T47D (cell line): Measurements from ENCODE around the gene C4orf36.

Experiments
- DNase-seq, 2 experiments: peaks; one replicate each; pipeline versions ENCODE4 v3.0.0 to v3.0.0-alpha.2; 2011 to 2012; ENCODE audit warnings: low read depth in 1 of 2, low spot score in 1 of 2
- JUND ChIP-seq: IDR thresholded peaks from 2 replicates; pipeline ENCODE4 v1.6.1; 2012; ENCODE audit warnings: low read depth
- in situ Hi-C: cut with HindIII; loops from 2 replicates; pipeline ENCODE4 v1.10.0; 2016; ENCODE audit warnings: low sequenced_read_pairs, low pct_unique_long_range_greater_than_20kb

Gene C4orf36

DNA sequence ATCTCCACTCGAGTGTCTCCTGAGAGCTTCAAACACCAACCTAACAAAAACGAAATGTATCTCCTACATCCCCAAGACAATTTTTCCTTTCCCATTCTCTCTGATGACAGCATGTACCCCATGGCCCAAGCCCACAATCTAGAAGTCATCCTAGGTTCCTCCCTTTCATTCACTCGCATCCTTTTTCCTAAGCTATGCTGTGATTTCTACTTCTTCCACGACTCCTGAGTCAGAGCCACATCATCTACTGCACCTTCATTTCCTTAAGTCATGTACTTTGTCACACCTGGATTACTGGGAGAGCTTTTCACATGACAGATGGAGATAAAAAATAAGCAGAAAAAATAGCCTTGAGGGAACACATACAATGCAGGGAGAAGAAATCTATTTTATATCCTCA, 20.1 kb downstream of the C4orf36 start:
- in situ Hi-C loops: no loop called here
- DNase-seq: no peak
- no peak for TF ChIP-seq JUND

DNA sequence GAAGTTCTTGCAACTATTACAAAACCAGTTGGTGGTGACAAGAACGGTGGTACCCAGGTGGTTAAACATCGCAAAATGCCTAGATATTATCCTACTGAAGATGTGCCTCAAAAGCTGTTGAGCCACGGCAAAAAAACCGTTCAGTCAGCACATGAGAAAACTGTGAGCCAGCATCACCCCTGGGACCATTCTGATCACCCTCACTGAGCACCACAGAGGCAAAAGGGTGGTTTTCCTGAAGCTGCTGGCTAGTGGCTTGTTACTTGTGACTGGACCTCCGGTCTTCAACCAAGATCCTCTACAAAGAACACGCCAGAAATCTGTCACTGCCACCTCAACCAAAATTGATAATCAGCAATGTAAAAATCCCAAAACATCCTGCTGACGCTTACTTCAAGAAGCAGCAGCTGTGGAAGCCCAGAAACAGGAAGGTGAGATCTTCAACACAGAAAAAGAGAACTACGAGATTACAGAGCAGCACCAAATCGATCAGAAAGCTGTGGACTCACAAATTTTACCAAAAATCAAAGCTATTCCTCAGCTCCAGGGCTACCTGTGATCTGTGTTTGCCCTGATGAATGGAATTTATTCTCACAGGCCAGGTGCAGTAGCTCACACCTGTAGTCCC, 21.7 kb downstream of the C4orf36 start:
- in situ Hi-C loops: no loop called here
- DNase-seq: no peak
- TF ChIP-seq JUND: no peak

DNA sequence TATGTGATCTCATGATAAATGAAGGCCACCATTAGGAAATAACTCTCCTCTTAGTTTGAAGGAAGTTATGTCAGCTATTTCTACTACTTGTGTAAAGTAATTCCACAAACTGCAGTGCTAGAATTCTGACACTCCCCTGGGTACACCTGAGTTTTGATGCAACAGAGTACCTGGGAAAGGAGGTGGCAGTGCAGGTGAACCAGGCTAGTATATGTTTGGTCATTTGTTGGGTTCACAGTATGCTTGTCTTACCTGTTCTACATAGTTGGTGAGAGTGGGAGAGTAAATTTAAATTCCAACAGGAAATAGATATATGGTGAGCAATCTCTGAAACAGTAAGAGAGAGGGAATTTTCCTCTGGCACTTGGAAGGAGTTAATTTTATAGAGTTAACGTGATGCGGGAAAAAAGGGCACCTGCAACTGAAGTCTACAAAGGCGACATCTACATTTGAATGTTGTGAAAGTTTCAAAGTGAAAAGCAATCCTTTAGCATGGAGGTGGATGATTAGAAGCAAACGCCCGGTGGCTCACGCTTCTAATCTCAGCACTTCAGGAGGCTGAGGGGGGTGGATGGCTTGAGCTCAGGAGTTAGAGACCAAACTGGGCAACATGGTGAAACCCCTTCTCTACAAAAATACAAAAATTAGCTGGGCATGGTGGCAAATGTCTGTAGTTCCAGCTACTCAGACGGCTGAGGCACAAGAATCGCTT, 34.7 kb downstream of the C4orf36 start:
- DNase-seq: peak in 1 of 2 experiments; percentile 53
- in situ Hi-C loops: no loop called here
- TF ChIP-seq JUND: no peak

DNA sequence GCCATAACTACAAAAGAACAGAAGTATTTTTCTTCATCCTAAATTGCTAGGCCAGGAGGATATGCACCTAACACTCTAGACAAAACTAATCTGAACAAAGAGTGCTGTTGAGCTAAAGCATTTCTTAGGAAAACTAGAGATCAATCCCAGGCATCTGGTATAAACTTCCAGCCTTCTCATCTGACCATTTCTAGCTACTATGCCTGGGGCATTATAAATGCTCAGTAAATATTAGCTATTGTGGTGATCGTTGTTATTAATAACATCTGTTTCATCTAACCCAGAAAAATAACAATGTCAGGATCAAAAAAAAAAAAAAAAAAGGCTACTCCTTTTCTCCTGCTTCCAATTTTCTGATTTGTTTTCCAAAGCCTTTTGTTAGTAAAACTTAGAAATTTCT, 35.3 kb downstream of the C4orf36 start:
- no peak for TF ChIP-seq JUND
- in situ Hi-C loops: no loop called here
- DNase-seq: no peak

DNA sequence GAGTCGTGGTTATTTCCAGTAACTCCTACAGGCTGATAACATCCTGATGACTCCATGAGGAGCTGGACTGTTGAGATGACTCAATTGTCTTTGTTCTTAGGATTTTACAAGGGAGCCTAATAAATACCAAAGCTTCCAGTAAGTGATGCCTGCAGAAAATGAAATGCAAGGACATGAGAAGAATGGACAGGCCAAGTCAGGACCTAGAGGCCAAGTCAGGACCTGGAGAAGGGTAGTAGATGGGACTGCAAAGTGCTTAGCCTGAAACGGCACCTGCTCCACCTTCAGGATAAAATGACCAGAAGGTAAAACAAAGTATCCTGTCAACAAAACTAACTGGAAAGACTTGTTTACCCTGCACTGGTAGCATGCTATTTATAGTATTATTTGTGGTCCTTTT, 36.6 kb downstream of the C4orf36 start:
- DNase-seq: peak in 1 of 2 experiments; percentile 89
- in situ Hi-C loops: no loop called here
- 0 out of 2 replicates have a peak, but pooled peaks have one; percentile 33 for TF ChIP-seq JUND

DNA sequence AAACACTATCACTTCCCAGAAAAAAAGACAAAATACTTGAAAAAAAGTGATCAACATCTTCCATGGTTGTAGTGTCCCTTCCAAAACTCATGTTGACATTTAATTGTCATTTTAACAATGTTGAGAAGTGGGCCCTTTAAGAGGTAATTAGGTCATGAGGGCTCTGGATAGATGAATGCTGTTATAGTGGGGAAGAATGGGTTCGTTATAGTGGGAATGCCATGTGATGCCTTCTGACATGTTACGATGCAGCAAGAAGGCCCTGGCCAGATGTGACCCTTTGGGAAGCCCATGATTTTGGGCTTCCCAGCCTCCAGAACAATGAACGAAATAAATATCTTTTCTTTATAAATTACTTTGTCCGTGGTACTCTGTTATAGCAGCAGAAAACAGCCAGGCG, 39.0 kb downstream of the C4orf36 start:
- TF ChIP-seq JUND: no peak
- in situ Hi-C loops: no loop called here
- no peak for DNase-seq

DNA sequence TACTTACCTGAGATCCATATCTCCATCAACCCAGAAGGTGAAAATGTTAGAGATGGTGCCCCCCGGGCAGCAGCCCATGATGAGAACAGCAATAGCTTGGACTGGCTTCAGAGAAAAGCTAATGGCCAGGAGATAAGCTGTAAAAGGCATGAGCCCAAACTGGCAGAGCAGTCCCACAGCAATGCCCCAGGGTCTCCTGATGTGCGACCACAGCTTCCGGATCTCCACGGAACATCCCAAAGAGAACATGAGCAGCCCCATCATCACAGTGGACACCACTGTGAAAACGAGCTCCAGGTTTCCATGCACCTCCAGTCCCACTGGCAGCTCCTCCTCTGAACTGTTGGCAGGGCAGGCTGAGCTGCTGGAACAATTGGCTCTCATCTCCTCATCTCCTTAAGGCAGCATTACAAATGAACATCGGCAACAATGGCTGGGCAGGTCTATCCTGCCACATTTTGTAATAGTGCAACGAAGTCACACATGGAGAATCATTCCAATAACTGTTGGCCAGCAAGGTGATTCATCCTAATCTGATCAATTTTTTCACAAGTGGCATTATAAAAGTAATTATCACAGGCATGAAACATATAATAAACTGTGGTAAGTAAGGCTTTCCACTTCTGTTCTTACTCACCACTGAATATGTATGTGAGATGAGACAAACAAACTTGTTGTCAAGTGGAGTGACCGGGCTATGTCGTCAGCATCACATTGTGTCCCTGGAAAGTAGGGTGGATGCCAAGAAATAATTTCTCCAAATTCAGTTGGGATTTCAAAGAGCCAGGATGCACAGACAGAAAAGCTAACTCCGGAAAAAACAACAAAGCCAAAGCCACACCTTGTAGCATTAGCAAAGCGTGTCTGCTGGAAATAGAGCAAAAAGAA, 43.2 kb downstream of the C4orf36 start, which contains the start of gene SLC10A6:
SLC10A6 (minus strand) TSS at position 653 of the 888 bp plus-strand sequence; CDS start at position 384, 269 bp downstream.
- in situ Hi-C loops: no loop called here
- no peak for TF ChIP-seq JUND
- no peak for DNase-seq

DNA sequence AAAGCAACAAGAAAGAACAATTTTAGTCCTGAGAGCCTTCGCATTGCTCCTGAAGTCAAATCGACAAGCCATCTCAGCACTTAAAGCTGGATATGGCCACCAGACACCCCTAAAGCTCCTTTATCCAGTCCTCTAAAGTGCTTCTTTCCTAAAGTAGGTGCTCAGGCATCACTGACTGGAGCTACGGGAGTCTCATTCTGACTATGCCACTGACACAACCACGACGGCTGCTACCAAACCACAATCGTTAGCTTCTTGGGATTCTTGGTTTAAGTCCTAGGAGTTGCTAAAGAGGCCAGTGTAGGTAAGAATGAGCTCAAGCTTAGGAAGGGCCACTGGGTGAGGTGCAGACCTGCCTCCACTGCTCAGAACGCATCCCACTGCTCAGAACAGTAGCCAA, 44.1 kb downstream of the C4orf36 start:
- no peak for DNase-seq
- in situ Hi-C loops: no loop called here
- TF ChIP-seq JUND: no peak

DNA sequence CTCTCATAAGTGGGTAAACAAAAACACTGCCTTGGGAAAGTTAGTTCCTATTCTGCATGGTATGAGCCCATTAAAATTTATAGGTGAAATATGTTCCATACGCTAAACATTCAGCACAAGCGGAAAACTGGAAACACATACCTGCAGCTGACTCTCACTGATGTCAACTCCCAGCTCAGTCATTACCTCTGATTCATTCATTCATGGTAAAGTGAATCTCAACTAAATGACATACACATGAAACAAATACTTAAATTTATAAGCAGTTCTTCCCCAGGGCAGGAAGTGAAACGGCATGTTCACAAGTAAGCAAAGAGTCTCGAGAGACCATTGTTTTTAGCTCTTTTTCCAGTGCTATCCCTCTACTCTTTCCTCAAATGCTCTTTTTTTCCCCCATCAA, 44.7 kb downstream of the C4orf36 start:
- no peak for DNase-seq
- in situ Hi-C loops: no loop called here
- TF ChIP-seq JUND: no peak

DNA sequence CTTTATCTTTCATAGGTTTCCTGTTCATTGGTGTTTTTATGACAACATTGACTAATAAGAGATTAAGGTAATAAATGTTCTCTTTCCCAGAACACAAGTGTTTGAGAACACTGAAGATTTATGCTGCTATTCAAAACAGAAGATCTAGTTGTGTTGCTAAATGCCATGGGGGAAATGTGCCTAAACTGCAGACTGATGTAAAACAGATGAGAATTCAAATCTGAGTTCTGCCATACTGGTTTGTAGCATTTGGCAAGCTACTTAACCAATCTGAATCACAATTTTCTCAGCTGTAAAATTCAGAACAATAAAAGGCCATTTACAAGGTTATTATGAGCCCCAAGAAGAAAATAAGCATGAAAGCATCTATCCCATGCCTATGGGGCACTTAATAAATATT, 45.3 kb downstream of the C4orf36 start:
- no peak for TF ChIP-seq JUND
- no peak for DNase-seq
- in situ Hi-C loops: no loop called here

DNA sequence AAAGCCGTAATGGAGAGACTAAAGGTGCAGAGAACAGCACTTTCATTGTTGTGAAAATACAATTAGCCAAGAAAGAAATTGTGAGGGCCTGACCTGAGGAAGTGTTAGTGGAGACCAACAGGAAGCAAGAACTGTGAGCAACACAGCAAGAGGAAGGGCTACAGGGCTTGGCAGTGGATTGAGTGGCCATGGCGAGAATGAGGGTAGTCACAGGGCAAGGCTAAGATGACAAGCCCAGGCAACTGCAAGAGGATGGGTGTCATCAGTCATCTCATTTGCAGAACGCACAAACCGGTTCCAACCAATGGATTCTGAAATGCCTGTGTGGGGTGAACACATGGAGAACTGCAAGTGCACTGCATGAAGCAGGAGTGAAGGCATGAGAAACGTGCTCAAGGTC, 46.6 kb downstream of the C4orf36 start:
- in situ Hi-C loops: no loop called here
- TF ChIP-seq JUND: no peak
- no peak for DNase-seq

DNA sequence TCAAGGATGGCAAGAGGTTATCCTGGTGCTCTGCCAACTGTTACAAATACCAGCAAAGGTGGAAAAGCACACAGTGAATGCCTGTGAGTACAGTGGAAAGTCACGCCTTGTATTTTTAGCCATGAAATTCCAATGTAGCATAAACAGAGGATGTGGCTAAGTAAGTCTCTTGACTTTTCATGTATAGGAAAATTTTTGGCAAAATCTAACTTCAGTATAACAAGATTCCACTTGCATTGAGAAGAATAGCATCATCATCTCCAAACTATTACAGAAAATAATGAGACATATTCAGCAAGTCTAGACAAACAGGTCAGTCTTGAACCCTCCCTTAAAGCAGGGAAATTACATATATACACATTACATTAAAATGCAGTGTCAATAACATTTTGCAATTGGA, 50.9 kb downstream of the C4orf36 start:
- no peak for TF ChIP-seq JUND
- DNase-seq: no peak

DNA sequence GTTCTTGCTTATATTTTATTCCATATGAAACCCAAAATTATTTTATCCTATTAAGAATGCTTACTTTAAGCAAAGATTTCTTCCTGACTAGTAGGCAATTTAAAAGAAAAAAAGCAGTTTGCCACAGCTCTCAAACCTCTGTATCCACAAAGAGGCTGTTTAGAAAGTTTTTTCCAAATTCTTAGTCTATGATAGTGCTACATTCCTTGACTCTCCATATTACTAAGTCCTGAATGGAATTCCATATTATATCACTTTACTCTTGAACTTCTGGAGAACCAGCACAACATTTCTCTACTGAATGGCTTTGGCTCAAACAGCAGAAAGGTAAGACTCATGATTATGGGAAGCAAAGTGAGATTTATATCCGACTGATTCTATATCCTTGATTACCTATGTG, 51.4 kb downstream of the C4orf36 start:
- in situ Hi-C loops: no loop called here
- DNase-seq: no peak
- no peak for TF ChIP-seq JUND

More for the DNA sequence above, 50.9 kb downstream of the C4orf36 start:
- in situ Hi-C loops: no loop called here
